Colonic mucosa (tissue), 4 donors: ENCODE results near the gene PDE6B. TPM values are rescaled to one million over a fixed set of nuclear protein-coding genes. Genes with fewer than 3 reads are reported as not detected.

Source experiments
- DNase-seq: peaks from one replicate; pipeline ENCODE4 v3.0.0-alpha.2; 2020
- H3K27ac ChIP-seq: fragments of 200-600 bp; one replicate; pipeline ENCODE4 v1.8.0; 2021
- H3K27me3 ChIP-seq: fragments of 200-600 bp; one replicate; pipeline ENCODE4 v1.8.0; 2021
- H3K36me3 ChIP-seq: fragments of 200-600 bp; one replicate; pipeline ENCODE4 v1.8.0; 2021
- H3K4me1 ChIP-seq: fragments of 200-600 bp; one replicate; pipeline ENCODE4 v1.8.0; 2021; ENCODE audit warnings: mild to moderate bottlenecking
- H3K4me3 ChIP-seq: fragments of 200-600 bp; one replicate; pipeline ENCODE4 v1.8.0; 2021
- H3K9ac ChIP-seq, 2 donors: one replicate each; pipeline ENCODE4 v1.7.0; 2013; ENCODE audit warnings: control low read depth in 2 of 2, low read depth in 2 of 2, low read length in 2 of 2
- H3K9me3 ChIP-seq: fragments of 200-600 bp; one replicate; pipeline ENCODE4 v1.8.0; 2021
- intact Hi-C: fragments of 100-400 bp; cut with DNase I; formaldehyde crosslinking; loops from one replicate; pipeline ENCODE4 v1.14.1; 2022
- total RNA-seq, 2 donors: library from RNA; stranded (reverse); fragmentation: NEBNext Ultra II Directional in 1 of 2; extraction: Animal tissue kit (Norgen Biotek cat#: 25700) in 1 of 2; gene quantifications; one replicate each; pipeline ENCODE4 v1.2.1, GENCODE V29; 2021
- TF ChIP-seq, protein P1 (sequence below): fragments of 200-600 bp; IDR thresholded peaks from one replicate; pipeline ENCODE4 v1.8.0; 2022; ENCODE audit warnings: antibody characterized with exemption, mild to moderate bottlenecking
- donor health status: healthy.
- donor health status: DM: no; HTN: no; CAD: no.
- donor health status: DM: no; HTN: no; CAD: no.

Gene PDE6B
- total RNA-seq, 2 donors from 2014 or later = 1.2 to 2.3 TPM

GRCh38 chr4:602559-602942 lies 22.8 kb upstream of the PDE6B start:
- Histone ChIP-seq H3K27ac (no peak overlapping the region), H3K9me3 (no peaks in the 10 kb centered on the region), H3K9ac (no peak overlapping the region), H3K4me1 (no peaks in the 10 kb centered on the region), H3K36me3 (no peaks in the 10 kb centered on the region), H3K27me3 (no peaks in the 10 kb centered on the region), H3K4me3 (no peak overlapping the region)
- intact Hi-C loops = no loop called here
- TF ChIP-seq, protein P1, sequence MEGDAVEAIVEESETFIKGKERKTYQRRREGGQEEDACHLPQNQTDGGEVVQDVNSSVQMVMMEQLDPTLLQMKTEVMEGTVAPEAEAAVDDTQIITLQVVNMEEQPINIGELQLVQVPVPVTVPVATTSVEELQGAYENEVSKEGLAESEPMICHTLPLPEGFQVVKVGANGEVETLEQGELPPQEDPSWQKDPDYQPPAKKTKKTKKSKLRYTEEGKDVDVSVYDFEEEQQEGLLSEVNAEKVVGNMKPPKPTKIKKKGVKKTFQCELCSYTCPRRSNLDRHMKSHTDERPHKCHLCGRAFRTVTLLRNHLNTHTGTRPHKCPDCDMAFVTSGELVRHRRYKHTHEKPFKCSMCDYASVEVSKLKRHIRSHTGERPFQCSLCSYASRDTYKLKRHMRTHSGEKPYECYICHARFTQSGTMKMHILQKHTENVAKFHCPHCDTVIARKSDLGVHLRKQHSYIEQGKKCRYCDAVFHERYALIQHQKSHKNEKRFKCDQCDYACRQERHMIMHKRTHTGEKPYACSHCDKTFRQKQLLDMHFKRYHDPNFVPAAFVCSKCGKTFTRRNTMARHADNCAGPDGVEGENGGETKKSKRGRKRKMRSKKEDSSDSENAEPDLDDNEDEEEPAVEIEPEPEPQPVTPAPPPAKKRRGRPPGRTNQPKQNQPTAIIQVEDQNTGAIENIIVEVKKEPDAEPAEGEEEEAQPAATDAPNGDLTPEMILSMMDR = peak; percentile 69
- DNase-seq = peak; percentile 83

DNA sequence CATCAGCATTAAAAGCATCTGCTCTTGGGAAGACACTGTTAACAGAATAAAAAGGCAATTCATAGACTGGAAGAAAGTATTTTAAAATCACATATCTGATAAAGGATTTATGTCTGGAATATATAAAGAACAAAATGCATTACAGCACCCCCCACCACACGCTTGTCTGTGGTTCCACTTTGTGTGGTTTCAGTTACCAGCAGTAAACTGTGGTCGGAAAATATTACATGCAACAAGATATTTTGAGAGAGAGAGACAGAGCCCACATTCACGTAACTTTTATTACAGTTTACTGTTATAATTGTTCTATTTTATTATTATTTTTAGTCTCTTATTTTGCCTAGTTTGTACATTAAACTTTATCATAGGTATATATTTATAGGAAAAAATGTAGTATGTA lies 21.2 kb upstream of the PDE6B start:
- no peak overlapping the region for H3K4me3 ChIP-seq
- intact Hi-C loops = no loop called here
- H3K9ac ChIP-seq = no peak overlapping the region
- H3K4me1 ChIP-seq = no peaks in the 10 kb centered on the region
- H3K27ac ChIP-seq = no peak overlapping the region
- DNase-seq = no peak
- no peaks in the 10 kb centered on the region for H3K36me3 ChIP-seq
- no peaks in the 10 kb centered on the region for H3K27me3 ChIP-seq
- TF ChIP-seq, protein P1 = no peak
- H3K9me3 ChIP-seq = no peaks in the 10 kb centered on the region

- intact Hi-C loops = no loop called here
- no peak overlapping the region for H3K4me3 ChIP-seq
Measured at GRCh38 chr4:605702-606425, 19.5 kb upstream of the PDE6B start.

GRCh38 chr4:608236-608635 lies 17.1 kb upstream of the PDE6B start:
- TF ChIP-seq, protein P1 = no peak
- Histone ChIP-seq H3K4me1 (no peaks in the 10 kb centered on the region), H3K9me3 (no peaks in the 10 kb centered on the region), H3K36me3 (no peaks in the 10 kb centered on the region), H3K27me3 (no peaks in the 10 kb centered on the region), H3K9ac (no peak overlapping the region), H3K27ac (no peak overlapping the region), H3K4me3 (no peak overlapping the region)
- intact Hi-C loops = no loop called here
- DNase-seq = no peak

More at GRCh38 chr4:605702-606425, 19.5 kb upstream of the PDE6B start:
- H3K36me3 ChIP-seq = no peaks in the 10 kb centered on the region
- no peaks in the 10 kb centered on the region for H3K4me1 ChIP-seq
- DNase-seq = no peak
- TF ChIP-seq, protein P1 = no peak
- H3K9ac ChIP-seq = no peak overlapping the region
- H3K27ac ChIP-seq = no peak overlapping the region
- H3K27me3 ChIP-seq = no peaks in the 10 kb centered on the region
- no peaks in the 10 kb centered on the region for H3K9me3 ChIP-seq

DNA sequence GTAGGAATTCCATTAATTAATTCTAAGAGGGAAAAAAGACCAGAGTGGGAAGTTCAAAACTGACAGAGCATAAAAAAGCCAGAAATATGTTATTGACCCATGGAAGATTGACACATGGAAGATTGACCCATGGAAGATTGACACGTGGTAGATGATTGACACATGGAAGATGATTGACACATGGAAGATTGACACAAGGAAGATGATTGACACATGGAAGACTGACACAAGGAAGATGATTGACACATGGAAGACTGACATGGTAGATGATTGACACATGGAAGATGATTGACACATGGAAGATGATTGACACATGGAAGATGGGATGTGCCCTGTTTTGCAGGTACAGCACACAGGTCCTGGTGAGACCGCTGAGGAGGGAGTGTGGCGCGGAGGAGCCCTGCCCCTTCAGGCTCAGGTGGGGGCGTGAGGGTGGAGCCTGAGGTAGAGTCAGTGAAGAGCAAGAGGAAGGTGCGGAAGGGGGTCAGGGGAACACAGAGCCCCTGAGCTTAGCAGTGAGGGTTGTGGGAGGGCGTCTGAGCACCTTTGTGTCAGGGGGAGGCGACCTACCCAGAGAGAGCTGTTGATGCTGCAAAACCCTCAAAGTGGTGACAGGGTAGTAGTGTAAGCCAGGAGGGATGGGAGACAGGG lies 15.8 kb upstream of the PDE6B start:
- Histone ChIP-seq H3K36me3 (no peaks in the 10 kb centered on the region), H3K27me3 (no peaks in the 10 kb centered on the region), H3K4me1 (no peaks in the 10 kb centered on the region), H3K4me3 (no peak overlapping the region), H3K9me3 (no peaks in the 10 kb centered on the region), H3K27ac (no peak overlapping the region), H3K9ac (no peak overlapping the region)
- intact Hi-C loops = no loop called here
- no peak for DNase-seq
- TF ChIP-seq, protein P1 = no peak
